GM18499 (cell line): ENCODE data around the gene FAF1.

Experiments used
- ATAC-seq: cut with Tn5 transposase; IDR thresholded peaks from one replicate; pipeline ENCODE4 v1.9.1; 2021; ENCODE audit warnings: moderate number of reproducible peaks; ENCODE audit not compliant: insufficient read depth, unreplicated experiment

FAF1 gene

DNA sequence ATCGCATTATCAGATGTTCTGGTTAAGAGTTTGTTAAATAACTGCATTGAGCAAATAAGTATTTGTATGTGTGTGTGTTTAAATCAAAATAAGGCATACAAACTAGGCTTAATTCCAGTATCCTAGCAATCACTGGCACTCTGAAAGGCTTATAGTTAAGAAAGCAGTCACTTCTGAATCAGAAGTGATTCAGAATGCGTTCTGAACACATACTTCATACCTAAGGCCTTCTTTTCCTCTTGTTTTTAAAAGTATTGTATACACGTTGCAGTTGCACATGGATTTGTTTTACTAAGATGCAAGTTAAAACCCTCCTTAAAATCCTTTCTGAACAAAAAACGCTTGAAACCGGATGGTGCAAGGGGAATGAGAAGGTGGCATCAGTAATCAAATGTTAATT lies 298.4 kb downstream of the FAF1 start:
- ATAC-seq, result no peak

DNA sequence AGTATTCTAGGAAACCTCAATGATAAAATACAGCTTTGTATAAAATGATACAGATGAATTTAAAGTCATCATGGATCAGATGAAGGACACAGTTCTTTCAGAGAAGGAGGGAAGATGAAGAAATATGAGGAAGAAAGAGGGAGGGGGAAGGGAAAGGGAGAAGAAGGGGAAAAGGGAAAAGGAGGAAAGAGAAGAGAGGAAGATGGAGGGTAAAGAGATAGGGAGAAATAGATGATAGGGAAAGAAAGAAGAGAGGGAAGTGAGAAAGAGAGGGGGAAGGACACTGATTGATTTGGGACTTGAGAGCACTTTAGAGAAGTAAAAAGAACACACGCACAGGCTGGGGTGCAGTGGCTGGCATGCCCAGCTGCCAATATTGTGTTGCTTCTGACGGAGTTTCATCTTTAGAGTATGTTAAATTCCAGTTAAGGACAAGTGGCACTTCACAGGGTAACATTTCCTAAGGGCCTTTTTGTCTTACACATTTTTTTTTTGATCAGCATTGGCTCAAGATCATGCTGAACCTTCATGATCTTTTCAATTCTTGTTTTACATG lies 300.9 kb downstream of the FAF1 start:
- no peak for ATAC-seq

DNA sequence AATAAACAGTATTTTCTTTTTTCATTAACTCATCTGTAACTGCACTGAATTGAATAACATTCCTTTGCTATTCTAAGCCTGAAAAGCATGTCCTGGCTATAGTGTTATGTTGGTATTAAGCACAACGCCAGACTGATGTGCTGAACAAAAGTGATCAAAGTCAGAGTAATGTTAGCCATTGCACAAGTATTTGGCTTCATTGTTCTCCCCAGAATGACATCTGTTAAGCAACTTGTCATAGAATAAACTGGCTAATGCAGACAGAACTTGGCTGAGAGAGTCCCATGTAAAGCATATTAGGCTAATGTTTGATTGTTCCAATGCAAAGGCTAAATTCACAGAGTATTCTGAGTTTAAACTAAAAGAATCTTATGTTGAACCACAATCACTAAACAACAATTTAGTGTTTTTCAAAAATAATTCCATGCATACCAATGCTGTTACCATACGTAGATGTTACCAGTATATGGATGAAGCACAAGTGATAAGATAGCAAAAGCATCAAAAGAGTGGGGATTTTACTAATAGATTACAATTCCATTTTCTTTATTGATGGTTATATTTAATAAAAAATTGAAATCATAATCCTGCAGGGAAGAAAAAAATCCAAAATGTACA lies 301.5 kb downstream of the FAF1 start:
- no peak for ATAC-seq

DNA sequence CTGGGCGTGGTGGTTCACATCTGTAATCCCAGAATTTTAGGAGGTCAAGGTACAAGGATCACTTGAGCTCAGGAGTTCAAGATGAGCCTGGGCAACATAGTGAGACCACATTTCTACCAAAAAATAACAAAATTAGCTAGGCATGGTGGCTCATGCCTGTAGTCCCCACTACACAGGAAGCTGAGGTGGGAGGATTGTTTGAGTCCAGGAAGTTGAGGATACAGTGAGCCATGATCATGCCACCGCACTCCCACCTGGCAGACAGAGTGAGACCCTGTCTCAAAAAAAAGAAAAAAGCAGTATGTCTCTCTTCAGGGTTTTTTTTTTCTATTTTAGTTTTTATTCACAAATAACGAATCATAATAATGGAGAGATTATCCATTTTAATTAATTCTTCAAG lies 303.1 kb downstream of the FAF1 start:
- ATAC-seq, result no peak

DNA sequence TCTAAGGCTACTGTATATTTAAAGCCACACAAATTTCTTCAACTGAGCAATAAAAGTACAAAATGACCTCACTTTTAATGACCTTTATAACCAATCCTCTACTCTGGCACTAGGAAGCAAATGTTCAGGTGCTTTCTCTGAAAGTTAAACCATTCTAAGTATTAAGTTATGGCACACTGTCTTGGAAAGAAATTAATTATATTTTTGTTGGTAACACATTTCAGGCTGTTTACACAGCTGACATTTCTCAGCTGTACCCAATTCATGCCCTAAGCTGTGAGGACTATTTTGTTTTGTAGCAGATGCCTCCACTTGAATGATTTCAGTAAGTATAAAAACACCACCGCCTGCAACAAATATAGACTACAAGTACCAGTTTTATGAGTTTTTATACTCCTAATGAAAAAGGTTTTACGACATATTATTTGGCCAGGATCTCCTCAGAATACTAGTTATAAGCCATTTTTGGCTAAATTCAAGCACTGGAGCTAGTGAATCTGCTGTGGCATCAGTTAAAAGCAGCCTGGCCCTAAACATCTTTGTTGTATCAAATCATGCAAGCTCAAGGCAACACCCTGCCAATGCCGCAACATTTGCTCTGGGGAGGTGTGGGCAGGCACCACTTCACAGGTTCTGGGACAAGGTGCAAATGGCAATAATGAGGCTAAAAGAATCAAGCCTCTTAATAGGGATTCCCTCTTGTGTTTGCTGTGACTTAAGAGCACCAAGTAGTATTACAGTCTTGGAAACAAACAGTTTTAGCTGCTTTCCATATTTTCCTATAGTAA lies 308.4 kb downstream of the FAF1 start:
- no peak for ATAC-seq

DNA sequence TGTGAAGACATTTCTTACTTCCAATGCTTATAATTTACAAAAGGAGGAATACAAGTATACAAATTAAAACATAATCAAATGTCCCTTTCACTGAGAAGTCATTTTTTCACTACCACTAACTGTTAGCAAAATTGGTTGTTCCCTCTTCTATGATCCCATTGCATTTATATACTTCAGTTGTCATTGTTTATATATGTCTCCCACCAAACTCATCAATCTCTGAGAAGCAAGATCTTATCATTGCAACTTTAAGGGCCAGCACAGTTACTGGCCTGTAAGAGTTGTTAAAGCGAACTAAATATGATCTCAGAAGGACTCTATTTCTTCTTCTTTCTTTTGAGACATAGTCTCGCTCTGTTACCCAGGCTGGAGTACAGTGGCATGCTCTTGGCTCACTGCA lies 313.5 kb downstream of the FAF1 start:
- ATAC-seq, result no peak

DNA sequence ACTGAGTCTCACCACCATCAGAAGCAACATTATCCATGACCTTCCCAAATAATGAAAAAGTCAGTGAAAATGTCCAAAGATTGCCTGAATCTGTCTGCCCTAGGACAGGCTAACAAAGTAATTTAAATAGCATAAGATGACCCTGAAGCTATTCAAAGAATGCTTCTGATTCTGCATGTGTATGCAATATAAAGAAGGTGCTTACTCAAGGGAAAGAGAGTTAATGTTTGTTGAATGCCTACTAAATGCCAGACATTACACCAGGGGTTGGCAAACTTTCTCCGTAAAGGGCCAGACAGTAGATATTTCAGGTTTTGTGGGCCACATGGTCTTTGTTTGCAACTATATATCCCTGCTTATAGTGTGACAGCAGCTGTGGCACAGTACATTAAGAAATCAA lies 314.9 kb downstream of the FAF1 start:
- no peak for ATAC-seq

DNA sequence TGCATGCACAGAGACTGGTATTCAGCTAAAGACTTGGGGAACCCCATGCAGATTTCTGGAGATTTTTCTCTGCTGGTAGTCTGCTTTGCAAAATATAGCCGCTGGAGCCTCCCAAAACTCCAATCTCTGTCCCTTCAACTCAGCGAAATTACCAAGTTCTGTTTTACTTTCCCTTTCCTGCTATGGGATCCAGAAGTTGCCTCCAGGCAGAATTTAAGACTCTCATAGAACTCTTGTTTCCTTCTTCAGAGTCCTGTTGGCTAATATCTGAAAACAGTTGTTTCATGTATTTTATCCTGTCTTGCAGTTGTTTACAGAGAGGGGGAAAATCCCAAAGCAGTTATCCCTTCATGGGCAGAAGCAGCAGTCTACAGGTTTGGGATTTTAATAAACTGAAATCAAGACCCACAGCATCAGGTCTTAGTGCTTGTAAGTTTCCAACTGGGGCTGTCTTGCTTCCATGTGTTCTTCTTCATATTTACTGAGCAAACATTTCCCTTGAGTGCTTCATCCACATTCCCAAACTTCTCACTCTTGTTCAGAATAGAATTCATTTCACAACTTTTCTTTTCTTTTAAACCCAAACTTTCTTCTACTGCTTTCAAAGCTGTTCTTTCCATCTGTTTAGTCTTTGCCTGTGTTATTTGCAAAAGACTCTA lies 315.5 kb downstream of the FAF1 start:
- ATAC-seq, result no peak

DNA sequence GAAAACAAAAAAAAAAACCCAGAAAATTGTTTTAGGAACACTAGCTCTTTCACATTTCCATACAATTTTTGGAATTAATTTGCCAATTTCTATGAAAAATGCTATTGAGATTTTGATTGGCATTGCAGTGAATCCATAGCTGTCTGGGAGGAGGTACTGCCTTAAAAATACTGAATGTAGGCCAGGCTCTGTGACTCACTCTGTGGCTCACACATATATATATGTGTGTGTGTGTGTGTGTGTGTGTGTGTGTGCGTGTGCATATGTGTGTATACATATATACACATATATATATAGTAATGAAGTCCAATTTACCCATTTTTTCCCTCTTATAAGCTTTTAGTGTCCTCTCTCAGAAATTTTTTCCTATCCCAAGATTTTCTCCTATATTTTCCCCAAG lies 322.6 kb downstream of the FAF1 start:
- ATAC-seq, result no peak

DNA sequence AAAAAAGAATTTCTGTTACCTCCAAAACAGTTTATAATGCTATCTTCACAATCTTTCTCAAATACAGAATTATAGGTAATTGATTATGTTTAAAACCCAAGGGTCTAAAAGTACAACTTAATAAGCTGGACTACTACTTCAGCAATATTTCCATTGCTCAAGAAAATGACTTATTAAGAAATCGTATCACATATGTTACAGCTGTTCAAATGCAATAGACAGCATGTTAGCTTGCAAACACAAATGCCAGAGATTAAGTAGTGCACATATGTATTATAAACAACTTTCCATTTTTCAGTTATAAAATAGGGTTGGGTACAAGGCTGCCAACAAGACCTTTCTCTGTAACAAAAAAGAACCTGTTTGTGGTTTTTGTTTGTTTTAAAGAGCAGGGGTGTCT lies 325.8 kb downstream of the FAF1 start:
- ATAC-seq, result no peak

DNA sequence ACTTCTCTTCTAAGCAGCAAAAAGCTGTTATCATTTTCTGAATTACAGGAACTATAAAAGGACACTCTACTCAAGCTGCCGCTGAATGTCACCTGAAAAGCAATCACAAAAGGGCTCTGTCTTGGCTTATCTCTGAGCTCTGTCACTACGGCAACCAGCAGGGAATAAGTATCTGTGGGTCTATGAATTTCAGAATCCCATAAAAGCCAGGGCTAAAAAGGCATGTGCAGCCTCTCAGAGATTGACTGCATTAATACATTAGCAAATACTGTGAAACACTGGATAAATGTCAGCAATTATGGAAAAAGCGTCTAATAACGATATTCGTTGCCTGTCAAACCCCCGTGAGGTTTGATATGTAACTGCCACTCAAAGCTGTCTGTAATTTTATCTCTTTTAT lies 326.6 kb downstream of the FAF1 start:
- no peak for ATAC-seq

DNA sequence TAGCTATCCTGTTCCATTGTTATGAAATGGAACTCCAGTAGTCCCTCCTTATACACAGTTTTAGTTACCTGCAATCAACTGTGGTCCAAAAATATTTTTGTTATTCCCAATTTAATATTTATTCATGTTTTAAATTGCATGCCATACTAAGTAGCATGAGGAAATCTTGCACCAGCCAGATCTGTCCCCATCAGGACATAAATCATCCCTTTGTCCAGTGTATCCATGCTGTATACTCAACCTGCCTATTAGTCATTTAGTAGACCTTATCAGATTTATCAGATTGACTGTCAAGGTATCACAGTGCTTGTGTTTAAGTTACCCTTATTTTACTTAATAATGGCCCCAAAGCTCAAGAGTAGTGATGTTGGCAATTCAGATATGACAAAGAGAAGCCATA lies 328.9 kb downstream of the FAF1 start:
- ATAC-seq, result no peak

DNA sequence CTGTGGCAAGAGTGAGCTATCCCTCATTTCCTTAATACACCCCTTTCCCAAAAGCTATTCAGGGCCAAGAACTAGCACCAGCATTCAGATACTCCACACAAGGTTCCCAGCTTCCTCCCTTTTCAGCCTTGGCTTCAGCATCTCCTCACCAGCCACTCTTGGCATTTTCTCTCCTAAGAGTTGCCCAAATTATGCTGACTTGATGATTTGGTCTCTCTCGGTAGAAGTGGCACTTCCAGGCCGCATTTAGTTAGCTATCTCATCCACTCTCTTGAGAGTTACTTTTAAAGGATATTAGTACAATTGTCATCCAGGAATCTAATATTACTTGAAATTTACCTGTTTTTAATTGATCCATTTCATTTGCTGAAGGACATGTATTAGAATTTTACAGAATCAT lies 337.8 kb downstream of the FAF1 start:
- ATAC-seq, result no peak

DNA sequence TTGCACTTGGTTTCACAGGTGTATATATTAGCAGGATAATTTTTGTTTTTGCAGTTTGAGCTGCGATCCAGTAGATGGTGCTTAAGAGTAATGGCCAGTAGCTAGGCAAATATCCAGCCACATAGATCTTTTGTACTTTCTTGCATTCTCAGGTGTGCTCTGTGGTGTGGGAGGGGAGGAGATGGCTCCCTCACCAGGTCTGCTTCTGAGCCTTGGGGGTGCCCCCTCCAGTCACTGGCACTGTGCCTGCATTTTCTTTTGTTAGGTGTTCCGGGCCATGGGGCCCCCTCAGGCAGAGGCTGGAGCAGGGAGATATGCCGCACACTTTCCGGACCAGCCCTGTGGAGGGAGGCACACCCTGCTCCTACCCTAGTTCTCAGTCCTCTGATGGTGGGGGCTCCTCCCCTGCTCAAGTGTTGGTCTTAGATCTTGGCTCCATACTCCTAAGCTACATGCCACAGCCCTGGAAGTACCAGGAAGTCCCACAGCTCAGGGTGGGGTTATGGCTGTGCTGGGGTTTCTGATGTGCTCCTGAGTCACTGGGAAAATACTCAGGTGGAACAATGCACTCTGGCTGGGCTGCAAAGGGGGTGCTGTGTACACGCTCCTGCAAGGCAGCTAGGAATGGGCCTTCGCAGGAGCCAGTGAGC lies 339.3 kb downstream of the FAF1 start:
- no peak for ATAC-seq

DNA sequence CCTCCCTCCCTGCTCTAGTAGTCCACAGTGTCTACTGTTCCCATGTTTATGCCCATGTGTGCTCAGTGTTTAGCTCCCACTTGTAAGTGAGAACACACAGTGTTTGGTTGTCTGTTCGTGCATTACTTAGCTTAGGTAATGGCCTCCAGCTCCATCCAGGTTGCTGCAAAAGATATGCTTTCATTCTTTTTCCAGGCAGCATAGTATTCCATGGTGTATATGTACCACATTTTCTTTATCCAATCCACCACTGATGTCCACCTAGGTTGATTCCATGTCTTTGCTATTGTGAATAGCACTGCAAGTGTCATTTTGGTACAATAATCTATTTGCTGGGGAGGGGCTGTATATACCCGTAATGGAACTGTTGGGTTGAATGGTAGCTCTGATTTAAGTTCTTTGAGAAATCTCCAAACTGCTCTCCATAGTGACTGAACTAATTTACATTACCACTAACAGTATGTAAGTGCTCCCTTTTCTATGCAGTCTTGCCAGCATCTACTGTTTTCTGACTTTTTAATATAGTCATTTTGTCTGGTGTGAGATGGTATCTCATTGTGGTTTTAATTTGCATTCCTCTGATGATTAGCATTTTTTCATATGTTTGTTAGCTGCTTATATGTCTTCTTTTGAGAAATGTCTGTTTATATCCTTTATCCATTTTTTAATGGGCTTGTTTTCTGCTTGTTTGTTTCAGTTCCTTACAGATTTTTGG lies 344.9 kb downstream of the FAF1 start:
- no peak for ATAC-seq

DNA sequence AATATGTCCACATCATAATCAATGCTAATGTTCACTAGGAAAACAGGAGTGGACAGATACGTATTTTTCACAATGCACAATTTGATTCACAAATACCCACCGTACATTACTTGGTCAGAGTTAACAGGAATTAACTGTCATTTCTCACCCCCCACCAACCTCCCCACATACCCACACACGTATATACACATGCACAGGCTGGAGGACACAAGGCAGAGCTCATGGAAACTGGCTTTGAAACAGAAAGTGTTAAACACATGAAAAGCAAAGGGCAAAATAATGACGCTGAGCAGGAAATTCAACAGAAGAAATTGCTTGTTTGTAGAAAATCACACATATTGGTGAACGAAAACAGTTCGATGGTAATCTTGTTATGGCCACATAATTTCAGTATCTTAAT lies 348.4 kb downstream of the FAF1 start:
- ATAC-seq, result no peak

DNA sequence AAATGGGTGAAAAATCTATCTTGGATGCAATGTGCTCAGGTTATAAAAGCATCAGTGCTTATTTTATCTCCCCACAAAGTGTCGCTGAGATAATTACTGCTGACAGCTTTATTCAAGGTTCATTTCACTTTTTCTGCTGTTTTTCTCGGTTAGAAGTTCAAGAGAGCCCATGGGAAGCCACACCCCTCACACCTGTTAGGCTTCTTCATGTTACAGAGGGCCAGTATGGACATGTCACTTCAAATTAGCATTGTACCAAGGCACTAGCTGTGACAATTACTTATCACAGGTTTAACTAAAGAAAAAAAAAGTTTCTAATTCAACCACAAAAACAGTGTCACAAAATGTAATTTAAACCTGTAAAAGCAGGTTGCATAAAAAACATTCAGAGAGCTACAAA lies 349.5 kb downstream of the FAF1 start:
- ATAC-seq, result no peak

DNA sequence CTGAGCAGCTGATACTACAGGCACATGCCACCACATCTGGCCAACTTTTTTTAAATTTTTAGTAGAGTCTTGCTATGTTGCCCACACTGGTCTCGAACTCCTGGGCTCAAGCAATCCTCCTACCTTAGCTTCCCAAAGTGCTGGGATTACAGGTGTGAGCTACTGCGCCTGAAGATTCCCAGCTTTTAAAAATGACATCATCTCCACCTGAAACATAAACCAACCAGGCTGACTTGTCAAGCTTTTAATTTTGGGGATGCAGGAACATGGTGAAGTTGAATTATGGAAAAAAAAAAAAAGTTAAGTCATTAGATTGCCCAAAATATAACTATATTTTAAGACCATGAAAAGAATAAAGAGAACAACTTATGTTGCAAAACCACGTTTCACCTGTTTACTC lies 350.6 kb downstream of the FAF1 start:
- ATAC-seq, result no peak

DNA sequence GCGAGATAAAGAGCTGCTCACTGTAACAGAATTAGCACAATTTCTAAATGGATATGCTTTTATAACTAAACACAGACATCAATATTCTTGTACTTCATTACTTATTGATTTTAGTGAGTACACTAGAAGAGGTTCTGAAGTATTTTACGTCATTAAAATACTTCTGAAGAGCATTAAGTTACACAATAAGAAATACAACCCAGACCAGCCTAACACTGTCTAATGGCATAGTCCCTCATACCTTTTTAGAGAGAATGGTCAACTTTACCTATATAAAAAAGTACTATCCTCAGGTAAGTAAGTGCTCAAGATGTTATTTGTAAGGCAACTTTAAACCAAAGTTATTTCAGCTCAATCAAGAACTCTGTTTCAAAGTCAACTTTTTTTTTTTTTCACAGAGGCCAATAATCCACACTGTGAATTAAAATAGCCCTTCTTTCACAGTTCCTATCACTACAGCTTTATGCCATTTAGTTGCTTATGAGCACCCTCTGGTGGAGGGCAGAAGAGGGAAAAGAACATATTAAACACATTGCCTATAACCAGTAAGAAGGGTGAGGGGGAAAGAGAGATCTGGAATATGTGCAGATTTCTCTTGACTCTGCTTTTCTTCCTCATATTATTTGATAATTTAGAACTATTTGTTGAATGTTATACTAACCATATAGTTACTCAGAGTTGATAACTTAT lies 354.7 kb downstream of the FAF1 start:
- no peak for ATAC-seq

DNA sequence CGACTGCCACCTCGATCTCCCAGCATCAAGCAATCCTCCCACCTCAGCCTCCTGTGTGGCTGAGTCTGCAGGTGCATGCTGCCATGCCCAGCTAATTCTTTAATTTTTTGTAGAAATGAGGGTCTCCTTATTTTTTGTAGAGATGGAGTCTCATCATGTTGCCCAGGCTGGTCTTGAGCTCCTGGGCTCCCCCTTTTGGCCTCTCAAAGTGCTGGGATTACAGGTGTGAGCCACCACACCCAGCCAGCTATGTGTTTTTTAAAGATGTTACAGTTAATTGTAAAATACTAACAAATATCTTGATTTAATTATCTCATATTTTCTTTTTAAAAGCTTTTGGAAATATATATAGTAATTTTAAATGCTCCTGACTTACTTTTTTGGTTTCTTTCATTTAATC lies 355.5 kb downstream of the FAF1 start:
- no peak for ATAC-seq
